ENCODE measurements around the gene OPCML.

DNA sequence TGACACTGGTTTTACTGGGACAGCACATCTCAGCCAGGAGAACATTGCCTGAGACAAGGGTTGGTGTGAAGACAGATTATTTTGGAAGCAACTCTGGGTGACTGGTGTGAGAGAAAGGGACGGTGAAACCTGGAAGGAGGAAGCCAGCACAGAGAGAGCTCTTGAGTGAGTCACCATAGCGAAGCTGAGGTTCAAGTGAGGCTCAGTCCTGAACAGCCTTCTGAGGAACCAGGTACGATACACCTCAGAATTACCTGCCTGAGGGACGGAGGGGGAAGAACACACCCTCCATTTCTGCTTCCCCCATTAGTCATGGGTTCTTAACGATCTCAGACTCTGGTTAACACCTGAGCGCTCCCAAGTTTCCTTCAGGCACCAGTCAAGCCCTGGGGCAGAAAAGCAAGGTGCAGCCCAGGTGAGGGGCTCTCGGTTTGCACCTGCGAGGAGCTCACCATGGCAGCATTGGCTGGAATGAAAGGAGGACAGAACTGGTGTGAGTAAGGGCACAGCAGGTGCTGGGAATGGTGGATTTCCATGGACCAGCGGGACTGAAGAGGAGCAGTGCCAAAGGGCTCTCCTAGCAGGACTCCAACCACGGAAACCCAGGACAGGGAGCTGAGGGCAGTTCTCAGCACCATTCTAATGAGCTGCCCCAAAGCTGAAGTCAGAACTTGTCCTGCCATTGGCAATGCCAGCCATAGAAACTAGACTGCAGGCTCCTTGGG, 459.3 kb downstream of the OPCML start:
- TF ChIP-seq, protein P1, sequence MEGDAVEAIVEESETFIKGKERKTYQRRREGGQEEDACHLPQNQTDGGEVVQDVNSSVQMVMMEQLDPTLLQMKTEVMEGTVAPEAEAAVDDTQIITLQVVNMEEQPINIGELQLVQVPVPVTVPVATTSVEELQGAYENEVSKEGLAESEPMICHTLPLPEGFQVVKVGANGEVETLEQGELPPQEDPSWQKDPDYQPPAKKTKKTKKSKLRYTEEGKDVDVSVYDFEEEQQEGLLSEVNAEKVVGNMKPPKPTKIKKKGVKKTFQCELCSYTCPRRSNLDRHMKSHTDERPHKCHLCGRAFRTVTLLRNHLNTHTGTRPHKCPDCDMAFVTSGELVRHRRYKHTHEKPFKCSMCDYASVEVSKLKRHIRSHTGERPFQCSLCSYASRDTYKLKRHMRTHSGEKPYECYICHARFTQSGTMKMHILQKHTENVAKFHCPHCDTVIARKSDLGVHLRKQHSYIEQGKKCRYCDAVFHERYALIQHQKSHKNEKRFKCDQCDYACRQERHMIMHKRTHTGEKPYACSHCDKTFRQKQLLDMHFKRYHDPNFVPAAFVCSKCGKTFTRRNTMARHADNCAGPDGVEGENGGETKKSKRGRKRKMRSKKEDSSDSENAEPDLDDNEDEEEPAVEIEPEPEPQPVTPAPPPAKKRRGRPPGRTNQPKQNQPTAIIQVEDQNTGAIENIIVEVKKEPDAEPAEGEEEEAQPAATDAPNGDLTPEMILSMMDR (conservative IDR thresholded peaks at IDR 0.05; ENCODE audit: low read depth, low read length): no peak
- no peak for TF ChIP-seq EZH2phosphoT487 (IDR thresholded peaks at IDR 0.05; ENCODE audit: borderline replicate concordance, low read length)

All from PC-3 (cell line).